ENCODE measurements around the gene FADS3. TPM values are rescaled to one million over a fixed set of nuclear protein-coding genes. Genes with fewer than 3 reads are reported as not detected.
A peak's percentile ranks its signal among the peaks of the same experiment; 100 is the strongest.

The FADS3 gene
- total RNA-seq, 3 donors from 2014 or later = 38.8 to 156 (median 112) TPM

- intact Hi-C loops (cut with DNase I; ENCODE audit: low total_unique reads) = loop anchor here (2.0 kb wide), 1 partner anchor 51 kb away; no protein-coding TSS in a partner anchor
- no peak for DNase-seq (ENCODE audit: low spot score in 2 of 2)
- H3K27ac ChIP-seq = peak overlapping the region; percentile 73 to 88
Observed at GRCh38 chr11:61898247-61898582, 6.9 kb upstream of the FADS3 start.

DNA sequence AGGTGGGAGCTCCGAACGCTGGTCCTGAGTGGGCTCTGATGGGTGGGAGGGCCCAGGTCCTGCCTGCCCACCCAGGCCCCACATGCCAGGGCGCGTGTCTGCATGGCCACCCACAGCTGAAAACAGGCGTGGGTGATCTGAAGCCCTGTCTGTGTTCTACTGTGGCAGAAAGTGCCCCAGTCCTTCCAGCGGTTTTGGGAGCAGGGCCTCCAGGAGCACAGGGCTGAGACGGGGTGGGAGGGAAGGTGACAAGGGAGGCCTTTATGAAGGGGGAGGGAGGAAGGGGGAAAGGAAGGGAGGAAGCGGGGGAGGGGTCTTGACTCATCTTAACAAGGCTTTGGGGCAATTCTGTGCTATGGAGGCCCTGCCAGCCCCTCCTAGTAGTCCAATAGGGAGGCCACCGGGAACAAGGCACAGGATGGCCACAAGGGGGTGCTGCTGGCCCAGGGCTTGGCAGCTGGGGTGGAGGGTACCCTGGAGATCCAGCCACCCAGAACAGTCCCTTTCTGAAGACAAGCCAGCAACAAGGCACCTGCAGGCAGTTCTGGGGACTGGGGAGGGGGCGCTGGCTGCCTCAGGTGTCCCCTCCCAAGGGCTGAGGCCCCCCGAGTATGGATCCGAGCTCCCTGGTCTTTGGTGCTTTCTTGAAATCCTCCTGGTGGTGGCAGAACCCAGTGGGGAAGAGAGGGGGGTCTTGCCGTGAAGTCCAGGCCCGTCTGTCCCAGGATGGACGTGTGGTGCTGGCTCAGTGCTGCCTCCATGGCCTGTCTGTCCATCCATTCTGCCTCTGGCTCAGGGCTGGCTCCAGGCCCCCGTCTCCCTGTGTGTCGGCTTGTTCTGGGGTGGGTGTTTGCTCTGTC, 6.3 kb upstream of the FADS3 start:
- Histone ChIP-seq H3K4me3 (no peak overlapping the region), H3K27ac (peak overlapping the region; percentile 73 to 88), H3K36me3 (no peaks in the 10 kb centered on the region), H3K27me3 (no peaks in the 10 kb centered on the region), H3K4me1 (peaks cover 0 to 4% of the 10 kb centered on the region in 2 donors), H3K9me3 (no peaks in the 10 kb centered on the region)
- peak; percentile 78 to 84 (median 83) for TF ChIP-seq CTCF (IDR thresholded peaks at IDR 0.05)
- TF ChIP-seq POLR2AphosphoS5 (IDR thresholded peaks at IDR 0.05) = no peak
- intact Hi-C loops (cut with DNase I; ENCODE audit: low total_unique reads) = loop anchor here (2.0 kb wide), 1 partner anchor 51 kb away; no protein-coding TSS in a partner anchor
- DNase-seq (ENCODE audit: low spot score in 2 of 2) = peak; percentile 56 to 80

More at GRCh38 chr11:61898247-61898582, 6.9 kb upstream of the FADS3 start:
- Histone ChIP-seq H3K36me3 (no peaks in the 10 kb centered on the region), H3K9me3 (no peaks in the 10 kb centered on the region), H3K4me3 (no peak overlapping the region), H3K4me1 (peaks cover 0 to 4% of the 10 kb centered on the region in 2 donors), H3K27me3 (no peaks in the 10 kb centered on the region)
- TF ChIP-seq POLR2AphosphoS5 (IDR thresholded peaks at IDR 0.05) (no peak), CTCF (IDR thresholded peaks at IDR 0.05) (no peak), POLR2A (IDR thresholded peaks at IDR 0.05) (no peak)

DNA sequence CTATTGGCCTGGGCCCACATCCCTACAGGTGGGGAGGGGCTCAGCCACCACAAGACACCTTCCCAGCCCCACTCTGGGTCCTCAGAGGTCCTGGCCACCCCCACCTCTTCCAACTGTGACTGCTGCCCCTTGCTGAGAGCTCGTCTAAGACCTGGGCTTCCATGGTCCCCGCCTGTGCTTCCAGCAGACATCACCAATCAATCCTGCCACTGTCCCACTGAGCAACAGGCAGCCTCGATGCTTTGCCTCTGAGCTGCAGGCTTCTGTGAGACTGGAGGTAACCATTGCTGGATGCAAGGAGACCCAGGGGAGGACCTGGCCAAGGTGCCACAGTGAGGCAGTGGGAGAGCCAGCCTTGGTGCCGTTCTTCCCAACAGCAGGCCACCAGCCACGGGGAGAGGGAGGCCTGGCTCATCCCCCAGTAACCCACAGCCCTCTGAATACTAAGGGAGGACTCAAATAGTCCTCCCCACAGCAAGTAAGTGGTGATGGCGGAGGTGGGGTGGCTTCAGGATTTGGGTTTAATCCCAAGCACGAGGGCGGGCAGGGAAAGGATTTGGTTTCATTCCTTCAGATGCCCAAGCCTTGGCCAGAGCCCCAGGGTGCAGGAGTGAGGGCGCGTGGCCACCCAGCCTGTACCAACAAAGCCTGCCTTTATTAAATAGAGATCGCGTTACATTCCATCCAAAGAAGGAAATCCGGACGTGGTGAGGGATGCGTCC, 5.5 kb upstream of the FADS3 start:
- H3K4me3 ChIP-seq = no peak overlapping the region
- DNase-seq (ENCODE audit: low spot score in 2 of 2) = peak in 1 of 2 donors; percentile 61
- TF ChIP-seq POLR2AphosphoS5 (IDR thresholded peaks at IDR 0.05) (no peak), CTCF (IDR thresholded peaks at IDR 0.05) (no peak), POLR2A (IDR thresholded peaks at IDR 0.05) (no peak)
- intact Hi-C loops (cut with DNase I; ENCODE audit: low total_unique reads) = no loop called here
- peaks cover 0 to 4% of the 10 kb centered on the region in 2 donors for H3K4me1 ChIP-seq
- H3K36me3 ChIP-seq = no peaks in the 10 kb centered on the region
- H3K27me3 ChIP-seq = no peaks in the 10 kb centered on the region
- peak overlapping the region; percentile 73 to 88 for H3K27ac ChIP-seq
- H3K9me3 ChIP-seq = no peaks in the 10 kb centered on the region

DNA sequence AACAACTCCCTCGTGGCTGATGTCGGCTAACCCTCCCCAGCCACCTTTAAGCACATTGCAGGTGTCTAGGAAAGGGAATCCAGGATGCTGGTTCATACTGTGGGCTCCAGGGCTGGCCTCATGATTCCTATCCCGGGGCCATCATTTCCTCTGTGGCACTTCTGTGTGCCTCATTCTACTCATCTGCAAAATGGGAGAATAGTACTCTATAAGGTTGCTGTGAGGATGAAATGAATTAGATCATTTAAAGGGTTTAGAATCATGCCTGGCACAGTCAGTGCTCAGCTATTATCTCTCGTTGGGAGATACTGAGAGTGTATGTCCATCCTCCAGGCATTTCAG, 4.3 kb upstream of the FADS3 start:
- DNase-seq (ENCODE audit: low spot score in 2 of 2) = no peak
- TF ChIP-seq CTCF (IDR thresholded peaks at IDR 0.05) (no peak), POLR2A (IDR thresholded peaks at IDR 0.05) (no peak)
- intact Hi-C loops (cut with DNase I; ENCODE audit: low total_unique reads) = no loop called here
- no peak overlapping the region for H3K4me3 ChIP-seq
- peak overlapping the region in 1 of 2 donors; percentile 88 for H3K27ac ChIP-seq
- no peaks in the 10 kb centered on the region for H3K36me3 ChIP-seq
- no peaks in the 10 kb centered on the region for H3K27me3 ChIP-seq
- no peaks in the 10 kb centered on the region for H3K9me3 ChIP-seq
- peaks cover 3 to 8% of the 10 kb centered on the region in 2 donors for H3K4me1 ChIP-seq

Measured in breast epithelium (tissue), 4 donors.